AG04450 (cell line): ENCODE results near the gene H3-3A. TPM values are rescaled to one million over a fixed set of nuclear protein-coding genes. Genes with fewer than 3 reads are reported as not detected.
"Not testable (repeated sequence)": the region's sequence is repeated elsewhere in the genome, so short reads cannot be mapped to it uniquely, and the experiment has no call there.

Experiments used
- CTCF ChIA-PET: fragments of 300-600, 350-600 bp; formaldehyde crosslinking; extraction: SDS; loops from one replicate; lab custom pipeline; 2022; ENCODE audit warnings: antibody characterized with exemption, inconsistent platforms; lab: Charles Lee
- POLR2A ChIA-PET: fragments of 350-600 bp; formaldehyde crosslinking; extraction: SDS; loops from one replicate; lab custom pipeline; 2021; ENCODE audit warnings: antibody characterized with exemption, inconsistent platforms; lab: Yijun Ruan, JAX
- DNase-seq: peaks from one replicate; pipeline ENCODE4 v3.0.0-alpha.2; 2011; ENCODE audit warnings: low read depth, low spot score
- H3K27ac ChIP-seq: one replicate; pipeline ENCODE4 v1.5.1; 2012; ENCODE audit warnings: low read depth, low read length, control low read depth
- H3K27me3 ChIP-seq: one replicate; pipeline ENCODE4 v1.6.0; 2012; ENCODE audit warnings: low read length; ENCODE audit not compliant: control insufficient read depth, insufficient read depth
- H3K4me3 ChIP-seq: 2 replicates; pipeline ENCODE4 v1.5.1; 2011; ENCODE audit warnings: mild to moderate bottlenecking, low read depth, low read length, control low read depth
- H3K9me3 ChIP-seq: 2 replicates; pipeline ENCODE4 v1.5.1; 2012; ENCODE audit warnings: low read length; ENCODE audit not compliant: control insufficient read depth, insufficient read depth
- CTCF ChIP-seq: IDR thresholded peaks from 2 replicates; pipeline ENCODE4 v1.5.1; 2011; ENCODE audit warnings: low read depth, low read length, control low read depth, inconsistent platforms
- polyA plus RNA-seq: library from polyadenylated mRNA; depleted of rRNA; stranded (reverse); fragments of >200 nt; gene quantifications from 2 replicates; pipeline ENCODE4 v1.2.3, GENCODE V29; 2011

H3-3A gene
- polyA plus RNA-seq, 1 experiment, result 330 TPM

GRCh38 chr1:226085675-226086285 lies 23.3 kb downstream of the H3-3A start:
- TF ChIP-seq CTCF, result no peak
- Histone ChIP-seq H3K9me3 (no peaks in the 10 kb centered on the region; the same call in 1 of the 2 replicates), H3K27me3 (no peaks in the 10 kb centered on the region), H3K27ac (no peak overlapping the region), H3K4me3 (no peak overlapping the region)
- DNase-seq, result no peak
- CTCF ChIA-PET, result interaction anchor here (0.5 kb wide), 1 partner anchor 52 kb away, joined by 7 read pairs; no protein-coding TSS in a partner anchor
- POLR2A ChIA-PET, result interaction anchor here (0.9 kb wide), 1 partner anchor 24 kb away, joined by 3 read pairs; the partner anchor contains the start of gene H3-3A

GRCh38 chr1:226086776-226087175 lies 24.3 kb downstream of the H3-3A start:
- ChIA-PET POLR2A (no interaction called here), CTCF (no interaction called here)
- TF ChIP-seq CTCF, result no peak
- no peaks in the 10 kb centered on the region for H3K27me3 ChIP-seq
- H3K9me3 ChIP-seq, result no peaks in the 10 kb centered on the region; the same call in 1 of the 2 replicates
- no peak overlapping the region for H3K27ac ChIP-seq
- H3K4me3 ChIP-seq, result no peak overlapping the region
- no peak for DNase-seq

DNA sequence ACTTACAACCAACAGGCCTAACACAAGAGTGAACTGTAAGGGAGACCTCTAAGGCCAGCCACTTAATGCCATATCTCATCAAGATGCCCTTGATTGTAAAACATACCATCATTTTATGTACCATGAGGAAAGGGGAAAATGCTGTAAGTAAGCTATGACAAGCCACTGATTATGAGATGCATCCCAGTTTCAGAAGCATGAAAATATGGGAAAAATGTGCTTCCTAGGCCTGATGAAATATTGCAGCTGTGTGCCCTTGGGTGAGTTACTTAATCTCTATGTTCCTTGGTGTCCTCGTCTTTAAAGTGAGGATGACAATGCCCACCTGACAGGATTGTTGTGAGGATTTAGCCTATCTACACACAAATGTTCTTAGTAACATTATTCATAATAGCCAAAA lies 28.9 kb downstream of the H3-3A start:
- no peak for DNase-seq
- TF ChIP-seq CTCF, result no peak
- ChIA-PET CTCF (interaction anchor here (3.8 kb wide), 1 partner anchor 26 kb away, joined by 13 read pairs; no protein-coding TSS in a partner anchor), POLR2A (no interaction called here)
- Histone ChIP-seq H3K9me3 (no peaks in the 10 kb centered on the region), H3K27ac (no peak overlapping the region), H3K27me3 (peaks cover 6% of the 10 kb centered on the region), H3K4me3 (no peak overlapping the region)

- H3K27me3 ChIP-seq, H3K9me3 ChIP-seq, DNase-seq, H3K4me3 ChIP-seq, H3K27ac ChIP-seq: not testable (repeated sequence)
- ChIA-PET CTCF (interaction anchor here (3.8 kb wide), 1 partner anchor 27 kb away, joined by 13 read pairs; no protein-coding TSS in a partner anchor), POLR2A (interaction anchor here (1.0 to 1.9 kb wide), 2 partner anchors 9 to 30 kb away, joined by 4 to 13 read pairs; partner anchors contain the start of gene H3-3A)
Measured at GRCh38 chr1:226092048-226092820, 29.7 kb downstream of the H3-3A start.

DNA sequence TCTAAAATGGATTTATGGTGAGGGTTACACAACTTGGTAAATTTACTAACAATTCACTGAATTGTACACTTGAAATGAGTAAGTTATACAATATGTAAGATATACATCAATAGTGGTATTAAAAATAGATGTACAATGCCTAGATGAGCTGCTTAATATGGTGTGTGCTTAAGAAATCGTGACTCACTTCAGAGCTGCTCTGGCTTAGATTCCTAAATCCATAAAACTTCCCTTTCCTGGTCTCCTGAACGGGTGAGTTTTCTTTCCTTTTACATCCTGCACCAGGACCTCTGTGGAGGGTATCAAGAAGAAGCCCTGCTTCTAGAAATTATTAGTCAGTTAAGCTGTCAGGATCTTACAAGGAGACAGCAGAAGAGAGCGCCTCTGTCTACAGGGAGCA lies 30.4 kb downstream of the H3-3A start:
- POLR2A ChIA-PET, result interaction anchor here (0.5 to 1.9 kb wide), 3 partner anchors 10 to 31 kb away, joined by 4 to 13 read pairs (median 6); partner anchors contain the start of gene H3-3A
- CTCF ChIA-PET, result interaction anchor here (1.3 to 3.8 kb wide), 2 partner anchors 28 to 32 kb away, joined by 7 to 13 read pairs; no protein-coding TSS in a partner anchor

More for the DNA sequence above, 30.4 kb downstream of the H3-3A start:
- no peaks in the 10 kb centered on the region for H3K9me3 ChIP-seq
- H3K4me3 ChIP-seq, result no peak overlapping the region
- TF ChIP-seq CTCF, result no peak
- H3K27me3 ChIP-seq, result peaks cover 6% of the 10 kb centered on the region
- DNase-seq, result no peak
- H3K27ac ChIP-seq, result peak overlapping the region; percentile 21
